Measurements from ENCODE around the gene DLEC1. TPM values are rescaled to one million over a fixed set of nuclear protein-coding genes. Genes with fewer than 3 reads are reported as not detected.
"Not testable (repeated sequence)": the region's sequence is repeated elsewhere in the genome, so short reads cannot be mapped to it uniquely, and the experiment has no call there.

Gene DLEC1
- total RNA-seq, 4 donors from 2014 or later: 3.7 to 96.0 (median 7.1) TPM

DNA sequence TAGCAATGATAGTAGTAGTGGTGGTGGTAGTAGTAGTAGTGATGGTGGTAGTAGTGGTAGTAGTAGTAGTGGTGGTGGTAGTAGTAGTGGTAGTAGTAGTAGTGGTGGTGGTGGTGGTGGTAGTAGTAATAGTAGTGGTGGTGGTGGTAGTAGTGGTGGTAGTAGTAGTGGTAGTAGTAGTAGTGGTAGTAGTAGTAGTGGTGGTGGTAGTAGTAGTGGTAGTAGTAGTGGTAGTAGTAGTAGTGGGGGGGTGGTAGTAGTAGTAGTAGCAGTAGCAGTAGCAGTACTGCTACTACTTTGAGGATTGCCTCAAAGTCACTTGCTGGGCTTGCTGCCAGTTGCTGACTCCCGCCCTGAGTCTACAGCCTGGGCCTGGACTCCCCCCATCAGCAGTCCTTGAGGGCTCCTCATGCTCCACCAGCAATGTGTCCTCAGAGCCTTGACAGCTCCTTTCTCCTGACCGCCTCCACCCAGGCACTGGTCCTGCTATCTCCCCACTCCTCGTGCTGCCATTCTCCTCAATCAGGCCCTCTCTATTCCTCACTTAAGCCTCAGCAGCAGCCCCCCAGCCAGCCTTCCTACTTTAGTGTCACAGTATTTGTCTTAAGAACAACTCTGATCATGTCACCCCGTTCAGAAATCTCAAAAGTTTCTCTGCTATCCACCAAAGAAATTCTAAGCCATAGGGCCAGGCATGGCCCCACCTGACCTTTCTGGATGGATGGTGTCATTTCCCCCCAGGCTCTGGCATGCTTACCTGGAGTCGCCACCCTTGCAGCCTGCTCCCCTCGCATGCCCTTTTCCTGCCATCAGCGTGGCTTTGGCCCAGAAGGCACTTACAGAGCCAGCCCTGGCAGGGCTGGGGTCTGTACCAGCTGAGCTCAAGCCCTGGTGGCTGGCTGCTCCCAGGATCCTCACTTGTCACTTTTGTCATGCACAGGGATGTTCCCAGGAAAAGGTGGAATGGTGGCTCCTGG lies 45.6 kb downstream of the DLEC1 start:
- no peak overlapping the region for H3K4me3 ChIP-seq
- WGBS, 2 donors: 69% methylated on average over 7 of the region's 7 CpGs
- H3K4me1 ChIP-seq: no peaks in the 10 kb centered on the region
- H3K27me3 ChIP-seq: no peaks in the 10 kb centered on the region
- no peaks in the 10 kb centered on the region for H3K36me3 ChIP-seq
- peaks cover 0 to 33% (median 1%) of the 10 kb centered on the region in 4 donors for H3K9me3 ChIP-seq
- TF ChIP-seq, protein P1, sequence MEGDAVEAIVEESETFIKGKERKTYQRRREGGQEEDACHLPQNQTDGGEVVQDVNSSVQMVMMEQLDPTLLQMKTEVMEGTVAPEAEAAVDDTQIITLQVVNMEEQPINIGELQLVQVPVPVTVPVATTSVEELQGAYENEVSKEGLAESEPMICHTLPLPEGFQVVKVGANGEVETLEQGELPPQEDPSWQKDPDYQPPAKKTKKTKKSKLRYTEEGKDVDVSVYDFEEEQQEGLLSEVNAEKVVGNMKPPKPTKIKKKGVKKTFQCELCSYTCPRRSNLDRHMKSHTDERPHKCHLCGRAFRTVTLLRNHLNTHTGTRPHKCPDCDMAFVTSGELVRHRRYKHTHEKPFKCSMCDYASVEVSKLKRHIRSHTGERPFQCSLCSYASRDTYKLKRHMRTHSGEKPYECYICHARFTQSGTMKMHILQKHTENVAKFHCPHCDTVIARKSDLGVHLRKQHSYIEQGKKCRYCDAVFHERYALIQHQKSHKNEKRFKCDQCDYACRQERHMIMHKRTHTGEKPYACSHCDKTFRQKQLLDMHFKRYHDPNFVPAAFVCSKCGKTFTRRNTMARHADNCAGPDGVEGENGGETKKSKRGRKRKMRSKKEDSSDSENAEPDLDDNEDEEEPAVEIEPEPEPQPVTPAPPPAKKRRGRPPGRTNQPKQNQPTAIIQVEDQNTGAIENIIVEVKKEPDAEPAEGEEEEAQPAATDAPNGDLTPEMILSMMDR (IDR thresholded peaks at IDR 0.05): no peak
- TF ChIP-seq EP300 (IDR thresholded peaks at IDR 0.05) (no peak), POLR2A (IDR thresholded peaks at IDR 0.05) (no peak)
- no peak for DNase-seq (ENCODE audit: low spot score in 2 of 2)
- H3K27ac ChIP-seq: no peak overlapping the region

DNA sequence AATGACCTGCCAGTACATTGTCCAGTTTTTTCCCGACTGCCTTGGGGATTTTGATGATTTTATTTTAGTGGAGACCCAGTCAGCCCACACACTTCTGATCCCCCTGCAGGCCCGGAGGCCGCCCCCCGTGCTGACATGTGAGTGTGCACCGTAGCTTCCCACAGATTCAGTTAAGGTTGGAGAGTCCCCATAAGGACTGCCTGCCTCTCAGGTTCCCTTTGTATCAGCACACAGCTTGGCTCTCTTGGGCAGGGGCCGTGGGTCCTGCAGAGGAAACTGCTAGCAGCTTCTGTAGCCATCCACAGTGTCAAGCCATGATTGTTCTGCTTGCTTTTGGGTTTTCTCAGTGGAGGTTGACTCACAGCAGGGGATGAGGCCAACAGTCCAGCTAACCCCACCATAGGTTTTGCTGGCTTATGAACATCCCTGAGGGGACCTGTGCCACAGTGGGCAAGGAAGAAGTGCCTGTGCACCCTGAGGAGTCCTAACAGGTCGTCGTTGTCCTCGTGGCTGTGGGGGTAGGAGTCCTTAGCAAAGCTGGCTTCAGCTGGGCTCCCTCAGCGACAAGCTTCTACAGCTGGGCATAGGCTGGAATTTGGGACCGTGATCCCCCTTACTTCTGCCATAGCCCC lies 46.4 kb downstream of the DLEC1 start:
- TF ChIP-seq EP300 (IDR thresholded peaks at IDR 0.05): no peak
- TF ChIP-seq, protein P1 (IDR thresholded peaks at IDR 0.05): no peak
- no peak for TF ChIP-seq POLR2A (IDR thresholded peaks at IDR 0.05)
- peaks cover 0 to 33% (median 1%) of the 10 kb centered on the region in 4 donors for H3K9me3 ChIP-seq
- no peak overlapping the region for H3K4me3 ChIP-seq
- WGBS, 2 donors: 75 to 77% methylated on average over 10 of the region's 11 CpGs
- no peaks in the 10 kb centered on the region for H3K4me1 ChIP-seq
- no peak overlapping the region for H3K27ac ChIP-seq
- DNase-seq (ENCODE audit: low spot score in 2 of 2): no peak
- H3K27me3 ChIP-seq: no peaks in the 10 kb centered on the region
- no peaks in the 10 kb centered on the region for H3K36me3 ChIP-seq

DNA sequence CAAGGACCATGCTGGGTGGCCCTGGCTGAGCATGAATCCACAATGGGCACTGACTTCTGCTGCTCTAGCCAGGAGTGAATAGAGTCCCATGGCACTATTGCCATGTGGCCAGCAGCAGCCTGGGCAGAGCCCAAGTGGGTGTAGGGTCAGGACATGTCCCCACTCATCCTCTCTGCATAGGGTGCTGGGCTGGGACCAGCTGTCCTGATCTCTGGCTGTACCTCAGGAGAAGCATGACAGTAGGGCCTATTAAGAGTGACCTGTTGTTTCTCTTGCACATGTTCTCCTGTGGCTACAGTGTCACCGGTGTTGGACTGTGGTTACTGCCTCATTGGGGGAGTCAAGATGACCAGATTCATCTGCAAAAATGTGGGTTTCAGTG lies 46.9 kb downstream of the DLEC1 start:
- no peak for TF ChIP-seq EP300 (IDR thresholded peaks at IDR 0.05)
- no peak for TF ChIP-seq POLR2A (IDR thresholded peaks at IDR 0.05)
- TF ChIP-seq, protein P1 (IDR thresholded peaks at IDR 0.05): no peak
- H3K27me3 ChIP-seq: no peaks in the 10 kb centered on the region
- H3K4me1 ChIP-seq: no peaks in the 10 kb centered on the region
- WGBS, 2 donors: 92 to 100% methylated on average over 1 of the region's 1 CpG
- H3K4me3 ChIP-seq: no peak overlapping the region
- H3K36me3 ChIP-seq: no peaks in the 10 kb centered on the region
- peaks cover 0 to 33% (median 1%) of the 10 kb centered on the region in 4 donors for H3K9me3 ChIP-seq
- DNase-seq (ENCODE audit: low spot score in 2 of 2): no peak
- H3K27ac ChIP-seq: no peak overlapping the region

DNA sequence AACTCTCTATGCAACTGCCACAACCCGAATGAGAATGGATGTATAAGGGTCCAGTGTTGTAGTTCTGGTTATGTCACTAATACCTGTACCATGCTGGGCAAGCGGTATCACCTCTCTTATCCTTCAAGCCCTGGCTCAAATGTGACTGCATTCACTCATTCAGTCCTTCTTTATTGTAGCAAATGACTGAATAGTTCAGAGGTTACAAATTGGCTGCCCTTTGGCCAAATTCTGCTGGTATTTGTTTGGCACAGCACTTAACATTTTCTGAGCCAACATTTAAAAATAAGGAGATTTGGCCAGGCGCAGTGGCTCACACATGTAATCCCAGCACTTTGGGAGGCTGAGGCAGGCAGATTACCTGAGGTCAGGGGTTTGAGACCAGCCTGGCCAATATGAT lies 47.5 kb downstream of the DLEC1 start:
- TF ChIP-seq POLR2A (IDR thresholded peaks at IDR 0.05) (no peak), EP300 (IDR thresholded peaks at IDR 0.05) (no peak)
- TF ChIP-seq, protein P1 (IDR thresholded peaks at IDR 0.05): no peak

DNA sequence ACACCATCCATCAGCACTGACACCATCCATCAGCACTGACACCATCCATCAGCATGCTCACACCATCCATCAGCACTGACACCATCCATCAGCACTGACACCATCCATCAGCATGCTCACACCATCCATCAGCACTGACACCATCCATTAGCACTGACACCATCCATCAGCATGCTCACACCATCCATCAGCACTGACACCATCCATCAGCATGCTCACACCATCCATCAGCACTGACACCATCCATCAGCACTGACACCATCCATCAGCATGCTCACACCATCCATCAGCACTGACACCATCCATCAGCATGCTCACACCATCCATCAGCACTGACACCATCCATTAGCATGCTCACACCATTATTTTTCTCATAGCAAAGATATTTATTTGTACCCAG lies 48.3 kb downstream of the DLEC1 start:
- not testable (repeated sequence) for H3K27me3 ChIP-seq, H3K36me3 ChIP-seq

More for the DNA sequence above, 47.5 kb downstream of the DLEC1 start:
- Histone ChIP-seq H3K4me1 (no peaks in the 10 kb centered on the region), H3K27me3 (no peaks in the 10 kb centered on the region), H3K27ac (no peak overlapping the region), H3K4me3 (no peak overlapping the region), H3K36me3 (no peaks in the 10 kb centered on the region), H3K9me3 (peaks cover 0 to 33% (median 1%) of the 10 kb centered on the region in 4 donors)
- DNase-seq (ENCODE audit: low spot score in 2 of 2): no peak
- whole genome bisulfite sequencing, 2 donors: 75 to 85% methylated on average over 3 of the region's 3 CpGs

More for the DNA sequence above, 48.3 kb downstream of the DLEC1 start:
- DNase-seq (ENCODE audit: low spot score in 2 of 2); H3K4me3 ChIP-seq; H3K27ac ChIP-seq; H3K4me1 ChIP-seq: not testable (repeated sequence)
- H3K9me3 ChIP-seq: peaks cover 0 to 33% (median 1%) of the 10 kb centered on the region in 4 donors

Data from tibial nerve (tissue), 4 donors.